NCI-H82 treated with DMSO at 0.1 percent for 48 hours (cell line): ENCODE data around the gene TMEM44.
A peak's percentile ranks its signal among the peaks of the same experiment; 100 is the strongest.

Experiments
- DNase-seq: peaks from one replicate; lab custom pipeline; 2025; ENCODE audit not compliant: unreplicated experiment; lab: John Stamatoyannopoulos, UW

The TMEM44 gene, protein sequence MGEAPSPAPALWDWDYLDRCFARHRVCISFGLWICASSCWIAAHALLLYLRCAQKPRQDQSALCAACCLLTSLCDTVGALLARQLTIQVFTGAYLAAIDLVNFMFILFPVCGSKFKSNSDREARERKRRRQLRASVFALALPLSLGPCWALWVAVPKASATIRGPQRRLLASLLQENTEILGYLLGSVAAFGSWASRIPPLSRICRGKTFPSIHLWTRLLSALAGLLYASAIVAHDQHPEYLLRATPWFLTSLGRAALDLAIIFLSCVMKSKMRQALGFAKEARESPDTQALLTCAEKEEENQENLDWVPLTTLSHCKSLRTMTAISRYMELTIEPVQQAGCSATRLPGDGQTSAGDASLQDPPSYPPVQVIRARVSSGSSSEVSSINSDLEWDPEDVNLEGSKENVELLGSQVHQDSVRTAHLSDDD

DNA sequence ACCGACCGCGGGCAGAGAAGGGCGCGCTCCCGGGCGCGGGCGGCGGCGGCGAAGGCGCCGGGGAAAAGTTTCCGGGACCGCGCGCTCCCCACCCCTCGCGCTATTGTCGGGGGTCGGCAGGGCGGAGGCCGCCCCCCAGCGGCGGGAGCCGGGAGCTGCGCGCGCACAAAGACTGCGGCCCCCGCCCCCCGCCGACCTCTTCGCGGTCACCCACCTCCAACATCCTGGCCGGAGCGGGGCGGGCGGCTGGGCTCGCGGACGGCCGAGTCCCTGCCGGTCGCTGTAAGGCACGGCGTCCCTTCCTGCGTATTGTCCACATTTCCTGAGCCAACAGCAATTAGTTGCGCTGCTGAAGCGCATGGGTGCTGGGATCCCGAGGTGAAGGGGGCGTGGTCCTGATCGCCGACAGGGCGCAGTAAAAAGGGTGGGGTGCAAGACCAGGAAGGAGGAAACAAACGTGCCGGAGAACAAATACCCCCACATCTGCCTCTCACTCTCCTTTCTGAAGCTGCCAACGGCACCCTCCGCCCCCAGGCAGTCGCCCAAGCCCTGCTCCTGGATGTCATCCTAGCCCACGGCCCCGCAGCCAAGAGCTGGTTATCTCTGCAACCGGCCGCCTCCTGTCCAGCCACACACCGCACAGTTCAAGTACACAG is at the start of gene TMEM44:
TSS of gene TMEM44 (minus strand) at position 71 of the 656 bp plus-strand sequence. CDS start 204 bp downstream, outside the sequence.
- DNase-seq: peak; percentile 56

DNA sequence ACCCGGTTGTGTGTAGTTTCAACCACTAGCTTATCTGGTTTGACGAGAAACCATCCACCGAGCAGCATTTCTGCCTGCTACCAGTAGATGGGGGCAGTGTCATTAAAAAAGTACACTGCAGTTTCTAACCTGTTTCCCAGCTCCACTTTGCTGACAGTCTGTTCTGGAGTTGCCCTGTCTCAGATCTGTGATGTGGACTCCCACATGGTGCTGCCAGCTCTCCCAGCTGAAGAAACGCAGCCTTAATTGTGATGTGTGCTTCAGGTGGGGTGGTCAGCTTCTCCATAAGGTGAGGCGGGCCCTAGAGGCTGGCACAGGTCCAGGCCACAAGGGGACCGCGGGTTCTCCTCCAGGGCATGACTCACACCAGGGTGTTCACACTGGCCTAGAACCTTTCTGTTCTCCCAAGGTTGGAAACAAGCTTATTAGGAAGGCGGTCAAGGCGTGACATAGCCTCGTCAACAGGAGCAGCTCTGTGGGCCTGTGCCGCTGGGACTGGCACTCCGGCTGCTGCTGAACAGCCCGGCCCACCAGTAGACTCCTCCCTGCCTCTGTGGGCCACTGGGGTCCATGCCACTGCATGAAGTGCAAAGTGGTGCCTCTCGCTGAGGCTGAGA is 49.6 kb upstream of the TMEM44 start:
- peak; percentile 47 for DNase-seq

DNA sequence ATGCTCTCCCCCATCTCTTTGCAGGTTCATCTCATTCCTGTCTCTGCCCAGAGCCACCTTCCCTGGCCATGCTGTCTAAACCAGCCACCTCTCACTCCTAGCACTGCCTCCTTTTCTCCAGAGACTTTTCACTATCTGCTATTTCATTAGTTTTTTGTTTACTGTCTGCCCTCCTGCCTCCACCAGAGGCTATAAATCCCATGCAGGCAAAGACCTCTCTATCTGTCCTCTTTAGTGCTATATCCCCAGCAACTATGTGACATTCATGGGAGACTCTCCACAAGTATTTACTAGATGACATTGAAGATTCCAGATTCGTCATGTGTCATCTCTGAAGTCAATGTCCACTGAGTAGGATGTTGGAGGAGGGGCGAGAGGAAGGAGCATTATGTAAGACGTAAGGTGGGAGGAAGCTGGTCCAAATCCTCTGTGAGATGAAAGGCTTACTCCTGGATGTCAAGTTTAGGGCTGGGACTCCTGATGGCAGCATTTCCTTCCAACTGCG is 49.0 kb upstream of the TMEM44 start:
- no peak for DNase-seq

DNA sequence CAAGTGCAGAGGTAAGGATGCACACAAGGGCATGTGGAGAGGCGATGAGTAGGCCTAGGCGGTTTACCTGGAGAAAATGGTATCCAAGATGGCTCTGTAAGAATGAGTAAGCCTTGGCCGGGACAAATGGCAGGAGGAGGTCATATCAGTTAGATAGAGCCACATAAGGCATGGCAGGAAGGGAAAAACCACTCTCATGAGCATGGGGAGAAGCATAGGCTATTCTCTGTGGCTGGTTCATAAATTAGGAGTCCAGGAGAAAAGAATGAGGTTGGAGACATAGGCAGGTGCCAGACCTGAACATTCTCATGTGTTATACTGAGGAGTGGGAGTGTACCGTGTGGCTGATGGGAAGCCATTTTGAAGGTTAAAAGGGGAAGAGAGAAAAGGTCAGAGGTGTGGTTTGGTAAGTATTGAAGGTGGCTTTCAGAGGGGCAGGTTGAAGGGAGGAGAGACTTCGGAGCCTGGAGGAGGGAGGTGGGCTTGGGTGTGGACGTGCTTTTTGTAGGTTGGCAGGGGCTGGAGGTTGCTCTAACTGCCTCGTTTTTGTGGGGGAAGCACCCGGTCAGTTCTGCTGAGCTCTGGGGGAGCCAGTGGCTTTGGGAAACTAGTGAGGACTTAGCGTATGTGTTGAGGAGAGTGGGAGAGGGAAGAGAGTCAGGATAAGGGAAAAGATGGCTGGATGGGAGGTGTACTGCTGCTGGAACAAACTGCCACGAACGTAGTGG is 47.8 kb upstream of the TMEM44 start:
- no peak for DNase-seq

DNA sequence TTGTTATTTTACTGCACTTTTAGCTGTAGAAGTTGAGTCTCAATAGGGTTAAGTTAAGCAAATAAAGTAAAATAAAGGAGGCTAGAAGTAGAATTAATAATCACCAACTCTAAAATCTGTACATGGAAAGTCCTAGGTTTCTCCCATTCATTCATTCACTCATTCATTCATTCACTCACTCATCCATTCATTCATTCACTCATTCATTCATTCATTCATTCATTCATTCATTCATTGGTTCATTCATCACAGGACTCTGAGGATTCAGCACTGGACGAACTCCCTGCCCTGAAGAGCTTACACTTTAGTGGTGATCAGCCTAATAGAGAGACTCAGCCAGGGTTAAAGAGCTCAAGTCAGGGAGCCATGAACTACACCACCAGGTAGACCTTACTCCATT is 43.3 kb upstream of the TMEM44 start:
- DNase-seq: no peak

DNA sequence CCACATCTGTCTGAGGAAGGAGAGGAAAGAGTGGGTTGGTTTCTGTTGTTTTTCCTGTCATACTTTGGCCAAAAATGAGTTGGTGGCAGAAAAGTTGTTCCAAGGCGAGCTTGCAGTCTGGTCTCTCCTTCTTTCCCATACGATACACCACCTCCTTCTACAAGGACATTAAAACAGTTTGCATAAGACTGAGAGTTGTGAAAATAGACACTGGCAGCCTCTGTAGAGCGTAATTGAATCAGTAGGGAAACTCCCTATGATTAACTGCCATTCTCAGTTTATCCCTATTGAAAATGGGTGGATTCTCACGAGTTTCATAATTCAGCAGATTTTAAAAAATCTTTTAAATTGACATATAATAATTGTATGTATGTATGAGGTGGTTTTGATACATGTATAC is 42.5 kb upstream of the TMEM44 start:
- no peak for DNase-seq

DNA sequence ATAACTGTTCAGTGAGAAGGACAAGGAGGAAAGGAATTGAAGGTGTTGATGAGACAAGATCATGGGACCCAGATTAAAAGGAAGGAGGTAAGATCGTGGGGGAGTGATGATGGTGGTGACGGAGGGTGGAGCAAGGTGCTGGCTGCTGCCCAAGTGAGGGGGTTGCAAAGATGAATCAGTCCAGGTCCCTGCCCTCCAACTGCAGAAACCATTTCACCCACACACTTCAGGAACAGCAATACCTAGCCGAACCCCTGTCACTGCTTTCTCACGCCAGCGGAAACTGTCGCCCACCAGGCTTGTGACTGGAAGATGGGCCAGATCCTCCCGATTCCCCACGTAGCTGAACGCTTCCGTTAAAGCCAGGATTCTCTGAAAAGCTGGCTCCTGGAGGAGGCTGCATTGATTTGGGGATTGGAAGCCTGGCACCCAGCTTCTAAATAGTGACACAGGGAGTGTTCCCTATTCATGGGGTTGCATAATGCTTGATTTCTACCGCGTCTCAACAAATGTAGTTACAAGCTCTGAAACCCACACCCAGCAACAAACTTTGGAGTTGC is 41.9 kb upstream of the TMEM44 start:
- DNase-seq: no peak

DNA sequence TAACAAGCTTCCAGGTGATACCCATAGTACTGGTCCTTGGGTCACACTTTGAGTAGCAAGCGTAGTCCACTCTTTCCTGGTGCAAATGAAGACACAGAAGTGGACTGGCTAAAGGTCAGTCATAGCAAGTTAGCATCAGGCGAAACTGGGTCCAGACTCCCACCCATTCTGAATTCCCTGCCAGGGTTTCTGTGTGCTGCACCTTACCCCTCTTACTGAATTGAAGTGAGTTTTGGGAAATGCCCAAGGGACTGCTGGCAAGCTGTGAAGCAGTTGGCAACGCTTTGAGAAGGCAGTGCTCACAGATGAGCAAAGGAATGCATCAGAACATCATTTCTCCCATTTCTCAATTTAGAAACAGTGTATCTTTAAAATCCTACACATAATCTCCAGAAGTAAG is 40.5 kb upstream of the TMEM44 start:
- no peak for DNase-seq

DNA sequence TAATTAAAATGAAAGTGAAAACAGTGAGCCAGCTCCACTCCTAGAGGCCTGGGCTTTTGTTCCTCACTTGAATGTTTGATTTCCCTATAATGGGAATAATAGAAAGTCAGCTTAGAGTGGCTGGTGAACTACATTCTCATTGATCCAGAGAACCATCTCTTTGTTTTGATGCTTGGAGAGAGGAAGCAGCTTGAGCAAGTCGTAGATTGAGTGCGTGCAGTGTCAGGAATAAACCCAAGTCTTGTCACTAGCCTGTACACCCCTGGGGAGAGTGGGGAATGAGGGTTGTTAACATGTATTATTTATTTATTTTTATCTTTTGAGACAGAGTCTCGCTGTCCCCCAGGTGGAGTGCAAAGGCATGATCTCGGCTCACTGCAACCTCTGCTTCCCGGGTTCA is 39.7 kb upstream of the TMEM44 start:
- no peak for DNase-seq

DNA sequence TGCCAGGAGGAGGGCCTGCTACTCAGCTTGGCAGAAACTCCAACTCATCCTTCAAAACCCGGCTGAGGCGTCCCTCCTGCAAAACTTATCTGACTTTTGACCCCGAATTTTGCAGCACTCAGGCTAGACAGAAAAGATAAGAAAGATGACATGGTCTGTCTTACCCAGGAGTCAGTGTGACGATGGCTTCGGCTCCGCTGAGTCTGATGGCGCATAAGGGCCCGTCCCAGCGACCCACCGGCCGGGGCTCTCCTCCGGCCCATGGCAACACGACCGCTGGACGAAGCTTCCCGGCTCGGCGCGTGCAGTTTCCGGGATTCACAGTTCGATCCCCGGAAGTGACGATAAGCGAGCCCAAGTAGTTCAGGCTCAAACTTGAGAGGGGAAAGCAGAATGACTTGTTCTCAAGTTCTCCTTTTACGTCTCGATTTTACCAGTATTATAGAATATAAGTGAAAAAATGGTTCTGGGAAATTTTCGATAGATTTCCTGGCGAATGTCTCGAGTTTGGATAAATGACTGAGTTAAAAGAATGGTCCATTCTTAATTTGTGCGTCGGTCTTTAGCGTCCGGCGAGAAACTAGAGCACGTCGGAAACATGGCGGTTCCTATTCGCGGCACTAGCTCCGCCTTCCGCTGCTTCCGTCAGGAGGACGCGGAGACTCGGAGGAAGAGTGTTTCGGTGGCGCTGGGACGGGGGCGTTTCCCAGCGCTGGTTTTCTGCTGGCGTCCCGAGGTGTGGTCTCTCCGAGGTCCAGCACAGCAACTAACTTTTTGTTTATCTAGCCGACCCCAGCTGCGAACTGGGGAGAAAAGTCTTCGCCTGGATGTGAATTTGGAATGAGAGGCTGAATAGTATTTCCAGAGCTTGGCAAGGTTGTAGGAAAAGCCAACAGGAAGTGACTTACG is 38.9 kb upstream of the TMEM44 start, which contains the start of gene LSG1:
TSS of gene LSG1 (minus strand) at position 292 of the 909 bp plus-strand sequence. CDS start at position 263, 29 bp downstream.
- peak; percentile 98 for DNase-seq

DNA sequence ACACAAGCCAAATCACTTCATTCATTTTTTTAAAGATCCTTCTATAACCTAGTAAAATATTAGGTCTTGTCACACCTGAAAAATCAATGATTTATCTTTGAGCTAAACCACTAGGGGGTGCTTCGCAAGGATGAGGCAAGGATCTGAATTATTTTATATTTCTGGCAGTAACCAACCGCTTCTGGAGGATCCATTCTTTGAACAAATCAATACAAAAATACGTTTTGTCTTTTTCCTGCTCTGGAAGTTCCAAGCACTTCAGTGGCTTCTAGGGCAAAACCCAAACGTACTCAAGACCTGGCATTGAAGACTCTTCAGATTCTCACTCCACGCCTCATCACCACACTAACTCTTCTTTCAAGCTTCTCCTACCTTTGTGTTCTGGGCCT is 38.3 kb upstream of the TMEM44 start:
- peak; percentile 34 for DNase-seq

DNA sequence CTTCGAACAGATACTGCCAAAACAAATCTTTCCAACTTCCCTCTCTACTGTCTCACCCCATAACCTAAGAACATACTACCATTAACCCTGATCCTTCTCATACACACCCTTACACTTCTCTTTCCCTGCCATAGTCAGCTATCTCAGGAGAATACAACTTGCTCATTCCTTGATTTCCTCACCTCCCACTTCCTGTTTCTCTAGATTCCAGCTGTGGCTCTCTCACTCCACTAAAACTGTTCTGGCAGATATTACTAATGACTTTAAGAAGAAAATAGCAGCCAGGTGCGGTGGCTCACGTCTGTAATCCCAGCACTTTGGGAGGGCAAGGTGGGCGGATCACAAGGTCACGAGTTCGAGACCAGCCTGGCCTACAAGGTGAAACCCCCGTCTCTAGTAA is 34.1 kb upstream of the TMEM44 start:
- DNase-seq: no peak

DNA sequence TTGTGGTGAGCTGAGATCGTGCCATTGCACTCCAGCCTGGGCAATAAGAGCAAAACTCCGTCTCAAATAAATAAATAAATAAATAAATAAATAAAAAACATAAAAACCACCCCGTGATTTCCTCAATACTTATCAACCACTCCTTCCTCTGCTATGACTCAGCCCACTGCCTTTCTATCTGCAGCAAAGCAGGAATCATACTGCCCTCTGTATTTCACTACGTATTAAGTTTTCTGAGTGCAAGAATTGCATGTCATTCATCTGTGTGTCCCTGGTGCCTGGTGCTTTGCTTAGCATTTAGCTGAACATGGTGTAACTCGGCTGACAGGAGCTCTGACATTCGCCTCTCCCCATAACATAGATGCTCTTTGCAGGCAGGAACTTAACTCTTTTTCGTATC is 31.6 kb upstream of the TMEM44 start:
- DNase-seq: no peak

DNA sequence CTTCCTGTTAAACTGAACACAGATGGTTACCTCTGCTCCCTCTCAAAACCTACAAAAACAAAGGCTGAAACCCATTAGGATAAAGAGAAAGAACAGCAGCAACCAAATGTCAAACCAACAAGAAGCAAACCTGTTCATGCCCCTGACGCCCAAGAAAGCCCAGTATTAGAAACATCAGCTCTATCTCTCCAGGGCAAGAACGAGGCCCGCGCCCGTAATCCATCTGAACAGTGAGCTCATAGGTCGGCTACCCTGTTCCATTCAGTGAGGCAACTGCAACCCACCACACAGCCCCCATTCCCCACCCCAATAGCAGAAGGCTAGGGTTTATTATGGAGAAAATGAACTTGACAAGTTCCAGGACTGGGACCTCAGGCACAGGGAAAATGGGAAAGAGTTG is 28.7 kb upstream of the TMEM44 start:
- DNase-seq: no peak

DNA sequence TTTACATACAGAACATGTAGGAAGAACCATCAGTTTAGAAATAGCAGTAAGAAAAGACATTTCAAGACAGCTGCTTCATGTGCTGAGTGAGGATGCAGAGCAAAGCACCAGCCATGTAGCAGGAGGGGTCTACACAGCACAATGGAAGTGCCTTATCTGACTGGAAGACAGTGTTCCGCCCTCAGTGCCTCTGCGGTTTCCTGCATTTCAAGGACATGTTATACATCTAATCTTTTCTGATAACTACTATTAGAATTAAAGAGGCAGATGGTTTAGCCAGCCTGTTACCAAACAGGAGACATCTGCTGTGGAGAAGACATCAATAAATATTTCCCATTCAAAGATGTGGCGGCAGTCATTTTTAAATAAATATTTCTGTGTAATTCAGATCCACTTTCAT is 28.2 kb upstream of the TMEM44 start:
- peak; percentile 66 for DNase-seq

DNA sequence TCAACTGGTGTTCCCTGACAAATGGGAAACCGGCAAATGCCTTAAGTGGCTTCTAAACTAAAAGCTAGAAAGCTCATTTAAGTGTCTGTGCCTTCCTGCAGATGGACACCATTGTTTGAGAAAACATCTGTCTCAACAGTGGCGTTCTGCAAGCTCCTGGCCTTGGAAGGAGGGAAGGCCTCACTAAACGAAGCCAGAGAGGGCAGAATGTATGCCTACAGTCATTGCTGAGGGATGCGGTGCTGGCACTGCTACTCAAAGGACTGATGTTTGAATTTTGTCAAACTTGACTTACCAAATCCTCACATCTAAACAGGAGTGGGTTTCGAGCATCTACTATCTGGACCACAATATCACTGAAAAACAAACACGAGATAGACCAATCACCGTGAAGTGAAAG is 26.6 kb upstream of the TMEM44 start:
- no peak for DNase-seq

DNA sequence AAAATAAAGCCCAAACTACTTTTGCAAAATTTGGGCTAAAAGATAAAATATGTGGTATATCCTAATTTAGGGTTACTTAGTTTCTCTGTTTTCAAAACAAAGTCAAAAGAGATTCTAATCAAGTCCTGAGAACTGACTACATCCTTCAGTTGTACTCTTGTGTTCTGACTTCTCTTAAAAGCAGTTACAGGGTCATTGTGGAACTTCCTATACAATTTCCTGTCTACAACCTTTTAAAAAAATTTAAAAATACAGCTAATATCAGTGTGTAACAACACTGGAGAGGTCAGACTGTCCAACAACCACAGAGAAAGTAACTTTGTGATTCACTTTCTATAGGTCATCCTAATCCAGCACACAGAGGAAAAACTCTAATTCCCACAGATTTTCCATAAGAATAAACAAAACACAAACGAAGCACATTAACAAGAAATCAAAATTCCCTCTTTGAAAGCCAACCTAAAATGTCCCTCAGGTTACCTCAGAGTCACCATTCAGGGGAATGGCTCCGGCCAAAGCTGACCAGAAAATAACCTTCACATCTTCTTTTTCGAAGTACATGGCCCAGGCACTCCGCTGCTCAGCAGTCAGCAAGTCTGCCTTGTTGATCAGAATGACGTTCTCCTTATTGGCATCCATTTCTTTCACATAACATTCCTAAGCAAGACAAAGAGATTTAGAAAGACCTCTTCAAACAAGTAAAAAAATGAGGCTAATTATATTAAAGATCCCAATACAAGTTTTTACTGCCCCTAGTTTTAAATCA is 25.4 kb upstream of the TMEM44 start:
- DNase-seq: no peak

DNA sequence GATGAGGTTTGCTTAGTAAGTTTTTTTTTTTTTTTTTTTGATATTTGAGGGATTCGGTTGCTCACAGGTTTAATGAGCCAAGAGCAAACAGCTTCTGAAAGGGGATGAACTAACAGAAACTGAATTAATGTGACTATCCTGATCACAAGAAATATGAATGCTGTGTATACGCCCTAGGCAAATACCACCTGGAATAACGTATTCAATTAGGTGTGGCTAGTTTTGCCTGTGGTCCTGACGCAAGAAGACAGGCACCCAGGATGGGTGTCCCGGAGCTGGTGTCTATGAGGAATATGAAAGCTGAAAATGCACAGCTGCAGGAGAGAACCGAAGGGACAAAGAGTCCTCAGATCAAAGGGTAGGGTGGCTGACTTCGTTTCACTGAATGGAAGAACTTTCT is 24.2 kb upstream of the TMEM44 start:
- no peak for DNase-seq

DNA sequence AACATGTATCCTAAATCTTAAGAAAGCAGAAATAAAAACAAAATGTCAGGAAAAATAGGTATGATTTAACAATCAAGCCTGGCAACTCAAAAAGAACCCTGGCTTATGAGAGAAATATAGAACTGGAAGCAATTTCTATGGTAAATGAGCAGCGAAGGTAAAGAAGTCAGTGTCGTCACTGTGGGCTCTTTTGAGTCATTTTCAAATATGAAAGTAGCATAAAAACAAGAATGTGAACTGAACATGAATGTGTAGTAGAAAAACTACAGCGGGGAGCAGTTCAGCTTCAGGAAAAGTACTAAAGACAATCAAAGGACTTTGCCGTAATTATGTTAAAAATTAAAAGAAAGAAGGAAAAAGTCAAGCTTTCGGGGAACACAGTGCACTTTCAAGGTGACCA is 21.2 kb upstream of the TMEM44 start:
- DNase-seq: no peak
